SK-N-SH (cell line): ENCODE data around the gene CPVL. TPM values are rescaled to one million over a fixed set of nuclear protein-coding genes. Genes with fewer than 3 reads are reported as not detected.

Experiments
- CTCF ChIA-PET: fragments of 300-600, 350-600 bp; formaldehyde crosslinking; extraction: SDS; loops from one replicate; lab custom pipeline; 2021; lab: Yijun Ruan, JAX
- POLR2A ChIA-PET: fragments of 350-600 bp; sonication (Branson Sonifier 250); formaldehyde crosslinking; extraction: SDS; loops from one replicate; lab custom pipeline; 2020; ENCODE audit warnings: antibody characterized with exemption, inconsistent platforms; lab: Yijun Ruan, JAX
- DNase-seq: peaks from one replicate; pipeline ENCODE4 v3.0.0; 2012
- H2AFZ ChIP-seq: fragments of 200-600 bp; sonication (generic); 2 replicates; pipeline ENCODE4 v1.8.1; 2016; ENCODE audit warnings: antibody characterized with exemption, mild to moderate bottlenecking, low read depth
- H3F3A ChIP-seq: fragments of 200-600 bp; sonication (generic); replicated peaks from 2 replicates; pipeline ENCODE3; 2016; ENCODE audit warnings: antibody characterized with exemption, mild to moderate bottlenecking; ENCODE audit not compliant: insufficient read depth
- H3K27ac ChIP-seq, 2 experiments: fragments of 200-500 bp in 1 of 2; fragments of 200-600 bp in 1 of 2; sonication (Bioruptor generic) in 1 of 2; sonication (generic), shearing (Covaris generic) in 1 of 2; 2 replicates each; pipeline versions ENCODE4 v1.5.1 to v1.6.1; 2014 to 2016; ENCODE audit warnings: low read depth in 2 of 2, inconsistent platforms in 1 of 2, low read length in 1 of 2, mild to moderate bottlenecking in 1 of 2, mixed read lengths in 1 of 2
- H3K27me3 ChIP-seq: fragments of 200-600 bp; sonication (generic), shearing (Covaris generic); 2 replicates; pipeline ENCODE4 v1.6.1; 2016; ENCODE audit warnings: mixed run types; ENCODE audit not compliant: insufficient read depth
- H3K36me3 ChIP-seq, 2 experiments: fragments of 200-500 bp in 1 of 2; fragments of 200-600 bp in 1 of 2; sonication (Bioruptor generic) in 1 of 2; sonication (generic) in 1 of 2; replicated peaks in 1 of 2; 2 replicates each; pipeline versions ENCODE3 to v1.5.1; 2014 to 2016; ENCODE audit warnings: low read length in 1 of 2, mild to moderate bottlenecking in 1 of 2; ENCODE audit not compliant: insufficient read depth in 2 of 2, control insufficient read depth in 1 of 2
- H3K4me1 ChIP-seq, 2 experiments: fragments of 200-500 bp in 1 of 2; fragments of 200-600 bp in 1 of 2; sonication (Bioruptor generic) in 1 of 2; sonication (generic), shearing (Covaris generic) in 1 of 2; 2 replicates each; pipeline versions ENCODE4 v1.5.1 to v1.6.1; 2014 to 2016; ENCODE audit warnings: low read depth in 1 of 2, low read length in 1 of 2, mixed run types in 1 of 2; ENCODE audit not compliant: insufficient read depth in 2 of 2, control insufficient read depth in 1 of 2
- H3K4me2 ChIP-seq: fragments of 200-600 bp; sonication (generic), shearing (Covaris generic); 2 replicates; pipeline ENCODE4 v1.6.1; 2017; ENCODE audit warnings: mixed run types
- H3K4me3 ChIP-seq, 2 experiments: fragments of 200-500 bp in 1 of 2; fragments of 200-600 bp in 1 of 2; sonication (Bioruptor generic) in 1 of 2; sonication (generic), shearing (Covaris generic) in 1 of 2; 2 replicates each; pipeline versions ENCODE4 v1.5.1 to v1.8.1; 2014 to 2016; ENCODE audit warnings: low read depth in 2 of 2, inconsistent platforms in 1 of 2, low read length in 1 of 2, mild to moderate bottlenecking in 1 of 2, mixed read lengths in 1 of 2, moderate library complexity in 1 of 2
- H3K79me2 ChIP-seq: fragments of 200-600 bp; sonication (generic); 2 replicates; pipeline ENCODE4 v1.8.1; 2017; ENCODE audit warnings: mild to moderate bottlenecking; ENCODE audit not compliant: insufficient read depth
- H3K9ac ChIP-seq: fragments of 200-600 bp; sonication (generic); 2 replicates; pipeline ENCODE4 v1.6.1; 2017; ENCODE audit warnings: mixed run types
- H3K9me2 ChIP-seq: fragments of 200-600 bp; sonication (generic); 2 replicates; pipeline ENCODE4 v1.6.1; 2017; ENCODE audit warnings: mixed run types
- H3K9me3 ChIP-seq: fragments of 200-600 bp; sonication (generic); 2 replicates; pipeline ENCODE4 v1.6.1; 2017; ENCODE audit warnings: mixed run types, mild to moderate bottlenecking, moderate library complexity
- H4K20me1 ChIP-seq: fragments of 200-600 bp; sonication (generic); 2 replicates; pipeline ENCODE4 v1.6.1; 2017; ENCODE audit warnings: mild to moderate bottlenecking, mixed run types; ENCODE audit not compliant: insufficient read depth
- CHD2 ChIP-seq: fragments of 150-350 bp; IDR thresholded peaks from 2 replicates; pipeline ENCODE4 v1.6.1; 2018; ENCODE audit warnings: low read length; ENCODE audit not compliant: partially characterized antibody
- CTCF ChIP-seq: fragments of 200-600 bp; sonication (generic); IDR thresholded peaks from 2 replicates; pipeline ENCODE4 v1.6.1; 2017; ENCODE audit warnings: antibody characterized with exemption, mild to moderate bottlenecking, moderate library complexity
- EZH2phosphoT487 ChIP-seq: fragments of 200-600 bp; sonication (generic); IDR thresholded peaks from 2 replicates; pipeline ENCODE4 v1.6.1; 2017; ENCODE audit warnings: low read depth, mixed run types, mild to moderate bottlenecking, antibody characterized with exemption, moderate library complexity, borderline replicate concordance
- FOSL2 ChIP-seq: IDR thresholded peaks from 2 replicates; pipeline ENCODE4 v1.4.0; 2012; ENCODE audit warnings: low read depth, mild to moderate bottlenecking, moderate library complexity, borderline replicate concordance
- GABPA ChIP-seq: IDR thresholded peaks from 2 replicates; pipeline ENCODE4 v1.4.0; 2012; ENCODE audit warnings: low read depth, mild to moderate bottlenecking
- GATA2 ChIP-seq: sonication (generic); formaldehyde crosslinking; IDR thresholded peaks from 2 replicates; pipeline ENCODE4 v1.5.0; 2020; ENCODE audit warnings: mild to moderate bottlenecking, missing genetic modification reagents
- IRF3 ChIP-seq: fragments of 150-350 bp; IDR thresholded peaks from 2 replicates; pipeline ENCODE4 v1.6.1; 2016; ENCODE audit warnings: mild to moderate bottlenecking, low read depth, low read length
- JUND ChIP-seq: IDR thresholded peaks from 2 replicates; pipeline ENCODE4 v1.4.0; 2012
- MXI1 ChIP-seq: IDR thresholded peaks from 2 replicates; pipeline ENCODE4 v1.6.1; 2012; ENCODE audit warnings: mild to moderate bottlenecking, low read depth, low read length, improper control_type of control experiment
- NFIC ChIP-seq: IDR thresholded peaks from 2 replicates; pipeline ENCODE4 v1.4.0; 2012; ENCODE audit warnings: borderline replicate concordance
- NRF1 ChIP-seq: IDR thresholded peaks from 2 replicates; pipeline ENCODE4 v1.6.1; 2012; ENCODE audit warnings: low read depth, mild to moderate bottlenecking, low read length
- POLR2AphosphoS5 ChIP-seq: IDR thresholded peaks from 2 replicates; pipeline ENCODE4 v1.6.1; 2012; ENCODE audit warnings: low read depth, low read length
- RAD21 ChIP-seq: IDR thresholded peaks from 2 replicates; pipeline ENCODE4 v1.6.1; 2012; ENCODE audit warnings: mild to moderate bottlenecking, low read length
- RCOR1 ChIP-seq: fragments of 150-350 bp; IDR thresholded peaks from 2 replicates; pipeline ENCODE4 v1.6.1; 2017; ENCODE audit warnings: antibody characterized with exemption, low read length
- TCF12 ChIP-seq: IDR thresholded peaks from 2 replicates; pipeline ENCODE4 v1.4.0; 2012
- TEAD4 ChIP-seq: IDR thresholded peaks from 2 replicates; pipeline ENCODE4 v1.4.0; 2012; ENCODE audit warnings: mild to moderate bottlenecking, borderline replicate concordance; ENCODE audit not compliant: insufficient read depth
- YY1 ChIP-seq: IDR thresholded peaks from 2 replicates; pipeline ENCODE4 v1.4.0; 2012; ENCODE audit warnings: low read depth, mild to moderate bottlenecking
- ZBTB33 ChIP-seq: IDR thresholded peaks from 2 replicates; pipeline ENCODE4 v1.4.0; 2012; ENCODE audit warnings: low read depth, borderline replicate concordance
- WGBS: methylation state at CpG from one replicate; pipeline ENCODE4 v1.1.6; 2017; ENCODE audit warnings: low lambda C conversion rate; 5-methylcytosine and 5-hydroxymethylcytosine counted together
- polyA plus RNA-seq, 3 experiments: library from polyadenylated mRNA; depleted of rRNA; stranded (reverse); fragments of >200 nt; gene quantifications; 2 replicates each; pipeline ENCODE4 v1.2.3, GENCODE V29; 2012
- TF ChIP-seq, protein P1 (sequence below): IDR thresholded peaks from 2 replicates; pipeline ENCODE4 v1.6.1; 2012; ENCODE audit warnings: mild to moderate bottlenecking, low read depth, low read length, moderate library complexity

Gene CPVL
- polyA plus RNA-seq, 1 of the 3 experiments (the other 2 are of a cell fraction) = not detected

DNA sequence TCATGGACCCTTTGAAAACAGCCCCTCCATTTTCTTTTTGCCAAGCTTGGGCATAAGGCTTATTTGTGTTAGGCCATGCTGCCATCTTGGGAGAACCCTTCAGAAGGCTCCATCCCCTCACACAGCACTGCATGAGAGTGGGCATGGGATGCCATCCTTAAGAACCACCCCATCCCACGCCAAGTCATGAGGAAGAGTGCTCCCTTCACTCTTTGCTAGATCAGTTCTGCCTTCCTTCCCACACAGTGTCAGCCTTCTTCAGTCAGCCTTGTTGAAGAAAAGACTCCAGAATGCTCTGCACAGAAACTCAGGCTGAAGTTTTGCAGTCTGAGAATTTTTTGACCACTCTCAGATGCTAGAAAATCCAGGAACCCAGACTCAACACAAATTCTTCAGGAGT, 32.8 kb upstream of the CPVL start:
- POLR2A ChIA-PET = no interaction called here
- Histone ChIP-seq H3F3A (no peaks in the 10 kb centered on the region), H3K79me2 (no peaks in the 10 kb centered on the region), H3K9me2 (no peaks in the 10 kb centered on the region), H3K36me3 (no peaks in the 10 kb centered on the region), H4K20me1 (no peaks in the 10 kb centered on the region), H3K4me3 (no peak overlapping the region), H3K9ac (no peak overlapping the region), H3K27ac (no peak overlapping the region), H3K9me3 (no peaks in the 10 kb centered on the region), H3K4me1 (no peaks in the 10 kb centered on the region), H3K27me3 (no peaks in the 10 kb centered on the region), H3K4me2 (no peak overlapping the region), H2AFZ (no peak overlapping the region)
- 0% methylated on average over 1 of the region's 1 CpG for WGBS
- no peak for DNase-seq
- no peak for TF ChIP-seq EZH2phosphoT487
- no peak for TF ChIP-seq NRF1
- no peak for TF ChIP-seq FOSL2
- no peak for TF ChIP-seq GATA2 (CRISPR knock-in tag)
- TF ChIP-seq RCOR1 = no peak
- TF ChIP-seq TCF12 = no peak
- TF ChIP-seq IRF3 = no peak
- TF ChIP-seq NFIC = no peak
- no peak for TF ChIP-seq TEAD4
- no peak for TF ChIP-seq RAD21
- TF ChIP-seq, protein P1, sequence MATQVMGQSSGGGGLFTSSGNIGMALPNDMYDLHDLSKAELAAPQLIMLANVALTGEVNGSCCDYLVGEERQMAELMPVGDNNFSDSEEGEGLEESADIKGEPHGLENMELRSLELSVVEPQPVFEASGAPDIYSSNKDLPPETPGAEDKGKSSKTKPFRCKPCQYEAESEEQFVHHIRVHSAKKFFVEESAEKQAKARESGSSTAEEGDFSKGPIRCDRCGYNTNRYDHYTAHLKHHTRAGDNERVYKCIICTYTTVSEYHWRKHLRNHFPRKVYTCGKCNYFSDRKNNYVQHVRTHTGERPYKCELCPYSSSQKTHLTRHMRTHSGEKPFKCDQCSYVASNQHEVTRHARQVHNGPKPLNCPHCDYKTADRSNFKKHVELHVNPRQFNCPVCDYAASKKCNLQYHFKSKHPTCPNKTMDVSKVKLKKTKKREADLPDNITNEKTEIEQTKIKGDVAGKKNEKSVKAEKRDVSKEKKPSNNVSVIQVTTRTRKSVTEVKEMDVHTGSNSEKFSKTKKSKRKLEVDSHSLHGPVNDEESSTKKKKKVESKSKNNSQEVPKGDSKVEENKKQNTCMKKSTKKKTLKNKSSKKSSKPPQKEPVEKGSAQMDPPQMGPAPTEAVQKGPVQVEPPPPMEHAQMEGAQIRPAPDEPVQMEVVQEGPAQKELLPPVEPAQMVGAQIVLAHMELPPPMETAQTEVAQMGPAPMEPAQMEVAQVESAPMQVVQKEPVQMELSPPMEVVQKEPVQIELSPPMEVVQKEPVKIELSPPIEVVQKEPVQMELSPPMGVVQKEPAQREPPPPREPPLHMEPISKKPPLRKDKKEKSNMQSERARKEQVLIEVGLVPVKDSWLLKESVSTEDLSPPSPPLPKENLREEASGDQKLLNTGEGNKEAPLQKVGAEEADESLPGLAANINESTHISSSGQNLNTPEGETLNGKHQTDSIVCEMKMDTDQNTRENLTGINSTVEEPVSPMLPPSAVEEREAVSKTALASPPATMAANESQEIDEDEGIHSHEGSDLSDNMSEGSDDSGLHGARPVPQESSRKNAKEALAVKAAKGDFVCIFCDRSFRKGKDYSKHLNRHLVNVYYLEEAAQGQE = no peak
- TF ChIP-seq POLR2AphosphoS5 = no peak
- no peak for TF ChIP-seq YY1
- TF ChIP-seq CTCF = no peak
- TF ChIP-seq CHD2 = no peak
- TF ChIP-seq MXI1 = no peak
- no peak for TF ChIP-seq ZBTB33
- no peak for TF ChIP-seq GABPA
- no peak for TF ChIP-seq JUND
- CTCF ChIA-PET = interaction anchor here (1.7 to 19.3 kb wide), 3 partner anchors 10 to 257 kb away, joined by 6 to 189 read pairs (median 11); no protein-coding TSS in a partner anchor
